ENCODE results near the gene DENND1A.

GRCh38 chr9:123469282-123469681, 460.6 kb downstream of the DENND1A start:
- TF ChIP-seq TEAD1 (CRISPR knock-in tag; IDR thresholded peaks at IDR 0.05): no peak
- TF ChIP-seq CTCF (IDR thresholded peaks at IDR 0.05): no peak
- TF ChIP-seq RELA (CRISPR knock-in tag; IDR thresholded peaks at IDR 0.05; ENCODE audit: borderline replicate concordance): no peak
- TF ChIP-seq STAT6 (CRISPR knock-in tag; conservative IDR thresholded peaks at IDR 0.05; ENCODE audit: low read depth): no peak
